HepG2 (cell line): ENCODE results near the gene HTR1A. TPM values are rescaled to one million over a fixed set of nuclear protein-coding genes. Genes with fewer than 3 reads are reported as not detected.

Experiments
- ATAC-seq: fragments of 200-7000 bp; cut with Tn5 transposase; 3 replicates; pipeline ENCODE4 v1.9.1; 2020; ENCODE audit warnings: mild to moderate bottlenecking, moderate library complexity
- BruUV-seq: library from RNA; stranded (reverse); fragments of 400-500 nt; replicated peaks from 2 replicates; lab custom pipeline; 2021; lab: Mats Ljungman, UMichigan
- CTCF ChIA-PET: fragments of 300-600 bp; formaldehyde crosslinking; extraction: SDS; loops from one replicate; lab custom pipeline; 2021; ENCODE audit warnings: low total read pairs, inconsistent platforms, low intra/inter-chr PET ratio; lab: Yijun Ruan, JAX
- POLR2A ChIA-PET: fragments of 350-600 bp; sonication (Branson Sonifier 250); formaldehyde crosslinking; loops from one replicate; lab custom pipeline; 2020; ENCODE audit warnings: antibody characterized with exemption, inconsistent platforms; lab: Yijun Ruan, JAX
- DNase-seq: peaks from one replicate; pipeline ENCODE4 v3.0.0-alpha.2; 2015; ENCODE audit warnings: low spot score
- FAIRE-seq: peaks from 3 replicates; lab custom pipeline; 2011; peaks lifted over from hg19 to GRCh38; lab: Jason Lieb, UNC
- H2AFZ ChIP-seq: one replicate; pipeline ENCODE4 v1.6.1; 2011; ENCODE audit warnings: low read length, inconsistent platforms
- H3K27ac ChIP-seq: fragments of 300-600 bp; 3 replicates; pipeline ENCODE4 v1.8.0; 2011; ENCODE audit warnings: mixed run types, mild to moderate bottlenecking, mixed read lengths, low read length, inconsistent platforms; ENCODE audit not compliant: insufficient read depth; ENCODE audit errors: extremely low read length
- H3K27me3 ChIP-seq, 2 experiments: fragments of 200-600 bp in 1 of 2; 2 replicates in 1 of 2; 3 replicates in 1 of 2; pipeline versions ENCODE4 v1.6.0 to v1.8.0; 2011; ENCODE audit warnings: low read length in 2 of 2, mild to moderate bottlenecking in 2 of 2, moderate library complexity in 2 of 2, inconsistent platforms in 1 of 2; ENCODE audit not compliant: insufficient read depth in 2 of 2, control insufficient read depth in 1 of 2
- H3K36me3 ChIP-seq, 2 experiments: fragments of 200-600 bp in 1 of 2; replicated peaks in 1 of 2; 2 replicates in 1 of 2; 3 replicates in 1 of 2; pipeline versions ENCODE4 v1.5.1 to v1.8.0; 2011; ENCODE audit warnings: low read length in 2 of 2, inconsistent platforms in 1 of 2; ENCODE audit not compliant: insufficient read depth in 2 of 2, control insufficient read depth in 1 of 2
- H3K4me1 ChIP-seq: 2 replicates; pipeline ENCODE4 v1.5.1; 2012; ENCODE audit warnings: low read length, inconsistent platforms; ENCODE audit not compliant: insufficient read depth
- H3K4me2 ChIP-seq: 2 replicates; pipeline ENCODE4 v1.6.0; 2011; ENCODE audit warnings: low read depth, low read length, inconsistent platforms
- H3K4me3 ChIP-seq, 3 experiments: fragments of 200-600 bp in 1 of 3; sonication (generic), shearing (Covaris generic) in 1 of 3; replicated peaks in 1 of 3; 2 replicates each; pipeline ENCODE4 v1.5.1; 2011 to 2016; ENCODE audit warnings: low read length in 3 of 3, inconsistent platforms in 2 of 3, low read depth in 2 of 3, mild to moderate bottlenecking in 2 of 3, control low read depth in 1 of 3, mixed read lengths in 1 of 3; ENCODE audit not compliant: insufficient read depth in 1 of 3
- H3K79me2 ChIP-seq: one replicate; pipeline ENCODE4 v1.6.1; 2011; ENCODE audit warnings: low read length, inconsistent platforms; ENCODE audit not compliant: insufficient read depth
- H3K9ac ChIP-seq: 2 replicates; pipeline ENCODE4 v1.6.0; 2011; ENCODE audit warnings: mild to moderate bottlenecking, low read depth, low read length, inconsistent platforms; ENCODE audit not compliant: insufficient read depth
- H3K9me3 ChIP-seq: 2 replicates; pipeline ENCODE4 v1.5.1; 2012; ENCODE audit warnings: mild to moderate bottlenecking, low read length
- H4K20me1 ChIP-seq: 2 replicates; pipeline ENCODE4 v1.6.0; 2011; ENCODE audit warnings: inconsistent platforms, mild to moderate bottlenecking, low read length, moderate library complexity; ENCODE audit not compliant: insufficient read depth
- CENPX ChIP-seq: sonication (generic); formaldehyde crosslinking; IDR thresholded peaks from 2 replicates; pipeline ENCODE4 v1.9.0; 2021; ENCODE audit warnings: mild to moderate bottlenecking, missing genetic modification reagents, moderate library complexity
- SOX6 ChIP-seq, 2 experiments: fragments of 450-650 bp in 1 of 2; sonication (generic) in 1 of 2; formaldehyde crosslinking in 1 of 2; IDR thresholded peaks; 2 replicates each; pipeline versions ENCODE4 v1.4.0 to v1.6.1; 2017 to 2020; ENCODE audit warnings: antibody characterized with exemption in 1 of 2, mild to moderate bottlenecking in 1 of 2, missing genetic modification reagents in 1 of 2
- ZNF10 ChIP-seq: sonication (generic); formaldehyde crosslinking; IDR thresholded peaks from 2 replicates; pipeline ENCODE4 v1.4.0; 2020; ENCODE audit warnings: mild to moderate bottlenecking, low read depth, missing genetic modification reagents, borderline replicate concordance
- ZNF552 ChIP-seq: sonication (generic); formaldehyde crosslinking; IDR thresholded peaks from 2 replicates; pipeline ENCODE4 v1.9.0; 2022; ENCODE audit warnings: missing genetic modification reagents, mild to moderate bottlenecking, borderline replicate concordance
- ZNF615 ChIP-seq: sonication (generic); formaldehyde crosslinking; IDR thresholded peaks from 2 replicates; pipeline ENCODE4 v1.5.0; 2020; ENCODE audit warnings: mild to moderate bottlenecking, missing genetic modification reagents, borderline replicate concordance
- ZNF788 ChIP-seq: sonication (generic); formaldehyde crosslinking; IDR thresholded peaks from 2 replicates; pipeline ENCODE4 v1.5.0; 2020; ENCODE audit warnings: mild to moderate bottlenecking, missing genetic modification reagents, borderline replicate concordance
- ZNF792 ChIP-seq: IDR thresholded peaks from 2 replicates; pipeline ENCODE4 v1.6.1; 2016
- WGBS: methylation state at CpG from one replicate; pipeline ENCODE4 v1.1.6; 2017; ENCODE audit warnings: low lambda C conversion rate; 5-methylcytosine and 5-hydroxymethylcytosine counted together
- in situ Hi-C: cut with HindIII; loops from 2 replicates; pipeline ENCODE4 v1.10.0; 2017; ENCODE audit warnings: low pct_unique_long_range_greater_than_20kb; ENCODE audit not compliant: extremely low pct_ligation_motif_present
- intact Hi-C: fragments of 100-400 bp; cut with micrococcal nuclease; formaldehyde crosslinking; loops from one replicate; pipeline ENCODE4 v1.10.0; 2022; ENCODE audit not compliant: unreplicated experiment
- polyA plus RNA-seq, 8 experiments: library from polyadenylated mRNA; depleted of rRNA in 3 of 8; stranded (reverse) in 7 of 8; unstranded in 1 of 8; fragments of >200 nt; fragmentation: Illumina TruSeq in 4 of 8; extraction: Trizol in 4 of 8; gene quantifications; 2 replicates each; pipeline versions ENCODE4 v1.2.1 to v1.2.3, GENCODE V29; 2011 to 2016; ENCODE audit warnings: low read depth in 4 of 8, missing spikeins in 1 of 8, mixed read lengths in 1 of 8; ENCODE audit not compliant: insufficient read depth in 1 of 8
- total RNA-seq, 5 experiments: library from RNA; depleted of rRNA; stranded (reverse); fragments of >200 nt; fragmentation: Illumina TruSeq; extraction: Trizol; gene quantifications; 2 replicates each; pipeline ENCODE4 v1.2.3, GENCODE V29; 2016; ENCODE audit warnings: low read depth in 1 of 5
- TF ChIP-seq, protein P1 (sequence below): sonication (generic); formaldehyde crosslinking; IDR thresholded peaks from 2 replicates; pipeline ENCODE4 v1.5.0; 2020; ENCODE audit warnings: mild to moderate bottlenecking, missing genetic modification reagents, borderline replicate concordance
- TF ChIP-seq, protein P2 (sequence below), 2 experiments: sonication (generic) in 1 of 2; formaldehyde crosslinking in 1 of 2; IDR thresholded peaks; 2 replicates each; pipeline versions ENCODE4 v1.6.1 to v1.9.0; 2014 to 2022; ENCODE audit warnings: antibody characterized with exemption in 1 of 2, borderline replicate concordance in 1 of 2, inconsistent platforms in 1 of 2, low read depth in 1 of 2, missing genetic modification reagents in 1 of 2
- TF ChIP-seq, protein P3 (sequence below): fragments of 450-650 bp; IDR thresholded peaks from 2 replicates; pipeline ENCODE4 v1.6.1; 2017

HTR1A gene
- total and polyA plus RNA-seq, 2 of the 13 experiments (the other 11 are each of a cell fraction or from before 2014, with no cell fraction given), result not detected

DNA sequence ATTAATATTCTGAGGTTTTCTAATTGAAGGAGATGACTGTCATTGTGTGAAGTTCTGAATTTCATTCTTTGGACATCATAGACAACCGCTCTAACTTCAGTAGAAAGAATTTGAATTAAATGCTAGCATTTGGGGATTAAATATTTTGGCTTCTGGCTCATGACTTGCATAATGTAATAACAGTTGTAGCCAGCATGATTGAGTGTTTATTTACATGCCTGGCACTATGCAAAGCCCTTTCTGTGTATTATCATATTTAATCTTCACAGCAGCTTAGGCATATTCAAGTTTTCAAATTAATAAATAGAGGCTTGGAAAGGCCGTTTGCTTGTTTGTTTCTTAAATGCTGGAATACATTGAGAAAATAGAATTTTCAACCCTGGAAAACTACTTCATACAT lies 19.6 kb upstream of the HTR1A start:
- no peak for TF ChIP-seq ZNF792 (CRISPR knock-in tag)
- TF ChIP-seq SOX6 (IDR thresholded peaks at IDR 0.05), result no peak
- no peak for TF ChIP-seq SOX6 (CRISPR knock-in tag; IDR thresholded peaks at IDR 0.05)
- no peak for TF ChIP-seq CENPX (CRISPR knock-in tag)
- no peak for TF ChIP-seq ZNF615 (CRISPR knock-in tag)
- TF ChIP-seq ZNF788 (CRISPR knock-in tag), result no peak
- TF ChIP-seq, protein P1, sequence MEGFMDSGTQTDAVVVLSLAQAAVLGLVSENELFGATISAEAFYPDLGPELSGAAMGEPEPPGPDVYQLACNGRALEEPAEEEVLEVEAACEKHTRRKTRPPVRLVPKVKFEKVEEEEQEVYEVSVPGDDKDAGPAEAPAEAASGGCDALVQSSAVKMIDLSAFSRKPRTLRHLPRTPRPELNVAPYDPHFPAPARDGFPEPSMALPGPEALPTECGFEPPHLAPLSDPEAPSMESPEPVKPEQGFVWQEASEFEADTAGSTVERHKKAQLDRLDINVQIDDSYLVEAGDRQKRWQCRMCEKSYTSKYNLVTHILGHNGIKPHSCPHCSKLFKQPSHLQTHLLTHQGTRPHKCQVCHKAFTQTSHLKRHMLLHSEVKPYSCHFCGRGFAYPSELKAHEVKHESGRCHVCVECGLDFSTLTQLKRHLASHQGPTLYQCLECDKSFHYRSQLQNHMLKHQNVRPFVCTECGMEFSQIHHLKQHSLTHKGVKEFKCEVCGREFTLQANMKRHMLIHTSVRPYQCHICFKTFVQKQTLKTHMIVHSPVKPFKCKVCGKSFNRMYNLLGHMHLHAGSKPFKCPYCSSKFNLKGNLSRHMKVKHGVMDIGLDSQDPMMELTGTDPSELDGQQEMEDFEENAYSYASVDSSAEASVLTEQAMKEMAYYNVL (CRISPR knock-in tag), result no peak
- TF ChIP-seq, protein P2, sequence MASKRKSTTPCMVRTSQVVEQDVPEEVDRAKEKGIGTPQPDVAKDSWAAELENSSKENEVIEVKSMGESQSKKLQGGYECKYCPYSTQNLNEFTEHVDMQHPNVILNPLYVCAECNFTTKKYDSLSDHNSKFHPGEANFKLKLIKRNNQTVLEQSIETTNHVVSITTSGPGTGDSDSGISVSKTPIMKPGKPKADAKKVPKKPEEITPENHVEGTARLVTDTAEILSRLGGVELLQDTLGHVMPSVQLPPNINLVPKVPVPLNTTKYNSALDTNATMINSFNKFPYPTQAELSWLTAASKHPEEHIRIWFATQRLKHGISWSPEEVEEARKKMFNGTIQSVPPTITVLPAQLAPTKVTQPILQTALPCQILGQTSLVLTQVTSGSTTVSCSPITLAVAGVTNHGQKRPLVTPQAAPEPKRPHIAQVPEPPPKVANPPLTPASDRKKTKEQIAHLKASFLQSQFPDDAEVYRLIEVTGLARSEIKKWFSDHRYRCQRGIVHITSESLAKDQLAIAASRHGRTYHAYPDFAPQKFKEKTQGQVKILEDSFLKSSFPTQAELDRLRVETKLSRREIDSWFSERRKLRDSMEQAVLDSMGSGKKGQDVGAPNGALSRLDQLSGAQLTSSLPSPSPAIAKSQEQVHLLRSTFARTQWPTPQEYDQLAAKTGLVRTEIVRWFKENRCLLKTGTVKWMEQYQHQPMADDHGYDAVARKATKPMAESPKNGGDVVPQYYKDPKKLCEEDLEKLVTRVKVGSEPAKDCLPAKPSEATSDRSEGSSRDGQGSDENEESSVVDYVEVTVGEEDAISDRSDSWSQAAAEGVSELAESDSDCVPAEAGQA (IDR thresholded peaks at IDR 0.05; ENCODE audit: low read depth), result no peak
- TF ChIP-seq, protein P2 (CRISPR knock-in tag; IDR thresholded peaks at IDR 0.05; ENCODE audit: borderline replicate concordance), result no peak
- no peak for TF ChIP-seq ZNF10 (CRISPR knock-in tag)
- no peak for TF ChIP-seq ZNF552 (CRISPR knock-in tag)
- TF ChIP-seq, protein P3, sequence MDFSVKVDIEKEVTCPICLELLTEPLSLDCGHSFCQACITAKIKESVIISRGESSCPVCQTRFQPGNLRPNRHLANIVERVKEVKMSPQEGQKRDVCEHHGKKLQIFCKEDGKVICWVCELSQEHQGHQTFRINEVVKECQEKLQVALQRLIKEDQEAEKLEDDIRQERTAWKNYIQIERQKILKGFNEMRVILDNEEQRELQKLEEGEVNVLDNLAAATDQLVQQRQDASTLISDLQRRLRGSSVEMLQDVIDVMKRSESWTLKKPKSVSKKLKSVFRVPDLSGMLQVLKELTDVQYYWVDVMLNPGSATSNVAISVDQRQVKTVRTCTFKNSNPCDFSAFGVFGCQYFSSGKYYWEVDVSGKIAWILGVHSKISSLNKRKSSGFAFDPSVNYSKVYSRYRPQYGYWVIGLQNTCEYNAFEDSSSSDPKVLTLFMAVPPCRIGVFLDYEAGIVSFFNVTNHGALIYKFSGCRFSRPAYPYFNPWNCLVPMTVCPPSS, result no peak
- TF ChIP-seq, all 625 proteins: peak for 0

More for the DNA sequence above, 19.6 kb upstream of the HTR1A start:
- DNase-seq, result no peak
- Histone ChIP-seq H4K20me1 (no peaks in the 10 kb centered on the region), H3K36me3 (no peaks in the 10 kb centered on the region), H3K27ac (no peak overlapping the region), H3K9me3 (peaks cover 62% of the 10 kb centered on the region), H3K4me2 (no peak overlapping the region), H3K27me3 (no peaks in the 10 kb centered on the region), H3K4me3 (no peak overlapping the region), H2AFZ (no peak overlapping the region), H3K9ac (no peak overlapping the region), H3K4me1 (no peaks in the 10 kb centered on the region), H3K79me2 (no peaks in the 10 kb centered on the region)
- no peak for ATAC-seq
- FAIRE-seq, result no peak
- intact Hi-C loops, result no loop called here
- WGBS, result 2% methylated on average over 2 of the region's 2 CpGs
- no TSS peak for BruUV-seq
- CTCF ChIA-PET, result no interaction called here
- POLR2A ChIA-PET, result no interaction called here
- in situ Hi-C loops, result no loop called here
